Keratinocyte (primary cell): ENCODE measurements around the gene ADAMTS13. TPM values are rescaled to one million over a fixed set of nuclear protein-coding genes. Genes with fewer than 3 reads are reported as not detected.

Experiments
- DNase-seq: peaks from one replicate; pipeline ENCODE4 v3.0.0-alpha.2; 2011; ENCODE audit warnings: low read depth, missing footprints, low spot score
- FAIRE-seq: peaks from 2 replicates; lab custom pipeline; 2011; peaks lifted over from hg19 to GRCh38; lab: Jason Lieb, UNC
- H2AFZ ChIP-seq: 2 replicates; pipeline ENCODE4 v1.6.0; 2012; ENCODE audit warnings: low read length, control low read depth, inconsistent platforms; ENCODE audit not compliant: control insufficient read depth
- H3K27ac ChIP-seq: 2 replicates; pipeline ENCODE4 v1.5.1; 2011; ENCODE audit warnings: low read length; ENCODE audit not compliant: control insufficient read depth, insufficient read depth
- H3K27me3 ChIP-seq: 3 replicates; pipeline ENCODE4 v1.6.0; 2011; ENCODE audit warnings: low read length; ENCODE audit not compliant: control insufficient read depth, insufficient read depth; ENCODE audit errors: extremely low read depth
- H3K36me3 ChIP-seq, 2 experiments: 2 replicates in 1 of 2; 3 replicates in 1 of 2; pipeline ENCODE4 v1.5.1; 2011; ENCODE audit warnings: low read length in 2 of 2, mild to moderate bottlenecking in 1 of 2; ENCODE audit not compliant: control insufficient read depth in 2 of 2, insufficient read depth in 2 of 2; ENCODE audit errors: extremely low read depth in 1 of 2
- H3K4me1 ChIP-seq: 3 replicates; pipeline ENCODE4 v1.5.1; 2011; ENCODE audit warnings: low read length; ENCODE audit not compliant: control insufficient read depth, insufficient read depth; ENCODE audit errors: extremely low read depth
- H3K4me2 ChIP-seq: 3 replicates; pipeline ENCODE4 v1.6.0; 2011; ENCODE audit warnings: low read depth, low read length; ENCODE audit not compliant: control insufficient read depth, insufficient read depth; ENCODE audit errors: extremely low read depth
- H3K4me3 ChIP-seq, 3 experiments: fragments of 200-600 bp in 1 of 3; sonication (generic) in 1 of 3; 2 replicates in 2 of 3; 3 replicates in 1 of 3; pipeline ENCODE4 v1.5.1; 2011 to 2016; ENCODE audit warnings: low read length in 3 of 3, mild to moderate bottlenecking in 3 of 3, control low read depth in 2 of 3, inconsistent platforms in 1 of 3, low read depth in 1 of 3, mixed read lengths in 1 of 3, mixed run types in 1 of 3, moderate library complexity in 1 of 3; ENCODE audit not compliant: control insufficient read depth in 2 of 3, insufficient read depth in 2 of 3; ENCODE audit errors: extremely low read depth in 1 of 3
- H3K79me2 ChIP-seq: 2 replicates; pipeline ENCODE4 v1.6.0; 2012; ENCODE audit warnings: low read length; ENCODE audit not compliant: control insufficient read depth, insufficient read depth
- H3K9ac ChIP-seq: 3 replicates; pipeline ENCODE4 v1.6.0; 2011; ENCODE audit warnings: low read length; ENCODE audit not compliant: control insufficient read depth, insufficient read depth; ENCODE audit errors: extremely low read depth
- H3K9me1 ChIP-seq: 3 replicates; pipeline ENCODE4 v1.6.0; 2011; ENCODE audit warnings: low read length; ENCODE audit not compliant: control insufficient read depth, insufficient read depth; ENCODE audit errors: extremely low read depth
- H3K9me3 ChIP-seq: 2 replicates; pipeline ENCODE4 v1.5.1; 2012; ENCODE audit warnings: low read depth, low read length; ENCODE audit not compliant: control insufficient read depth
- H4K20me1 ChIP-seq: 3 replicates; pipeline ENCODE4 v1.6.0; 2011; ENCODE audit warnings: low read length; ENCODE audit not compliant: control insufficient read depth, insufficient read depth; ENCODE audit errors: extremely low read depth
- EZH2 ChIP-seq: IDR thresholded peaks from one replicate; pipeline ENCODE4 v1.6.1; 2012; ENCODE audit warnings: inconsistent platforms, mild to moderate bottlenecking, low read length, moderate library complexity
- dilution Hi-C: fragments of 300-500 bp; cut with MboI; formaldehyde crosslinking; loops from one replicate; pipeline ENCODE4 v1.7.0; 2020; ENCODE audit warnings: low sequenced_read_pairs; ENCODE audit not compliant: extremely low pct_ligation_motif_present
- polyA plus RNA-seq, 5 experiments: library from polyadenylated mRNA; depleted of rRNA in 3 of 5; stranded (reverse) in 3 of 5; stranded (forward) in 1 of 5; unstranded in 1 of 5; fragments of >200 nt; gene quantifications; 1 replicate in 1 of 5; 2 replicates in 3 of 5; 3 replicates in 1 of 5; pipeline versions ENCODE4 v1.2.1 to v1.2.3, GENCODE V29; 2011 to 2012; ENCODE audit warnings: missing spikeins in 2 of 5, low read depth in 1 of 5, low replicate concordance in 1 of 5
- TF ChIP-seq, protein P1 (sequence below), 3 experiments: IDR thresholded peaks in 1 of 3; conservative IDR thresholded peaks in 1 of 3; optimal IDR thresholded peaks in 1 of 3; 2 replicates in 2 of 3; 3 replicates in 1 of 3; pipeline versions ENCODE3 to v1.5.1; 2011; ENCODE audit warnings: low read length in 3 of 3, mild to moderate bottlenecking in 3 of 3, moderate library complexity in 2 of 3, control low read depth in 1 of 3, inconsistent platforms in 1 of 3; ENCODE audit not compliant: insufficient read depth in 2 of 3; ENCODE audit errors: extremely low read depth in 1 of 3

Gene ADAMTS13
- polyA plus RNA-seq, 1 donor (not counting 4 experiments of a cell fraction or from before 2014, with no cell fraction given): 1.1 TPM

DNA sequence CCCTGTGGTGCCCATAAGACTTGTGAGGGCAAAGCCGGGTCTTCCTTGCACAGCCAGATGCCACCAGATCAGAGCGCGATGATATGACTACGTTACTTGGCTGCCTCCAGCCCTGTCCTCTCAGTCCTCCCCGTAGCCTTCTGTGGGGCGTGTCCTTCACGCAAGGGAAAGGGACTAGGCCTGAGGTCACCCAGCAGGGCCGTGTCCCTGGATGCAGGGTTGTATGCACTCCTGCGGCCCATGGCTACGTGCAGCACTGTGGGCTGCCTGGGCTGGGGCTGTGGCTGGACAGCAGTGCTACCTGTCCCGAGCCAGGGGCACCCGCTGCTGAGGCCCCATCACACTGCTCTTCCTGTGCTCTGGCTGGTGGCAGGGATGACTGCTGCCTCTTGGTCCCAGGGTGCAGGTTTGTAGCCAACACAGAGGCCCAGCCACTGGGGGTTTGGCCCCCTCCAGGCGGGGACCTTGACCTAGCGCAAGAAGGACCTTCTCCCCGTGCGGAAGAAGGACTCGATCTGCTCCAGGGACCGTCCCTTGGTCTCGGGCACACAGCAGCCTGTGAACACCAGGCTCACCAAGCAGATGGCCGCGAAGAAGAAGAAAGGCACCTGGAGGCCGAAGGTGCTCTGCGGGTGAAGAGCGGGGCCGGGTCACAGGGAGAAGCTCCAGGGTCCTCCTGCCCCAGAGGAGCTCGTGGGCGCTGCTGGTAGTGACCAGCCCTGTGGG lies 49.5 kb downstream of the ADAMTS13 start:
- Histone ChIP-seq H3K9ac (no peak overlapping the region), H3K36me3 (peaks cover 21 to 38% of the 10 kb centered on the region in 2 experiments), H3K27me3 (no peaks in the 10 kb centered on the region), H2AFZ (no peak overlapping the region), H4K20me1 (peaks cover 3% of the 10 kb centered on the region), H3K9me1 (no peaks in the 10 kb centered on the region), H3K9me3 (no peaks in the 10 kb centered on the region), H3K4me2 (no peak overlapping the region), H3K79me2 (peaks cover 4% of the 10 kb centered on the region), H3K4me1 (no peaks in the 10 kb centered on the region), H3K27ac (no peak overlapping the region), H3K4me3 (no peak overlapping the region)
- dilution Hi-C loops: no loop called here
- FAIRE-seq: no peak
- TF ChIP-seq, protein P1, sequence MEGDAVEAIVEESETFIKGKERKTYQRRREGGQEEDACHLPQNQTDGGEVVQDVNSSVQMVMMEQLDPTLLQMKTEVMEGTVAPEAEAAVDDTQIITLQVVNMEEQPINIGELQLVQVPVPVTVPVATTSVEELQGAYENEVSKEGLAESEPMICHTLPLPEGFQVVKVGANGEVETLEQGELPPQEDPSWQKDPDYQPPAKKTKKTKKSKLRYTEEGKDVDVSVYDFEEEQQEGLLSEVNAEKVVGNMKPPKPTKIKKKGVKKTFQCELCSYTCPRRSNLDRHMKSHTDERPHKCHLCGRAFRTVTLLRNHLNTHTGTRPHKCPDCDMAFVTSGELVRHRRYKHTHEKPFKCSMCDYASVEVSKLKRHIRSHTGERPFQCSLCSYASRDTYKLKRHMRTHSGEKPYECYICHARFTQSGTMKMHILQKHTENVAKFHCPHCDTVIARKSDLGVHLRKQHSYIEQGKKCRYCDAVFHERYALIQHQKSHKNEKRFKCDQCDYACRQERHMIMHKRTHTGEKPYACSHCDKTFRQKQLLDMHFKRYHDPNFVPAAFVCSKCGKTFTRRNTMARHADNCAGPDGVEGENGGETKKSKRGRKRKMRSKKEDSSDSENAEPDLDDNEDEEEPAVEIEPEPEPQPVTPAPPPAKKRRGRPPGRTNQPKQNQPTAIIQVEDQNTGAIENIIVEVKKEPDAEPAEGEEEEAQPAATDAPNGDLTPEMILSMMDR (optimal IDR thresholded peaks at IDR 0.05 in 1 of 3, IDR thresholded peaks at IDR 0.05 in 1 of 3, conservative IDR thresholded peaks at IDR 0.05 in 1 of 3; ENCODE audit: extremely low read depth in 1 of 3, insufficient read depth in 2 of 3, low read length in 3 of 3): no peak
- TF ChIP-seq EZH2: no peak
- DNase-seq: no peak

DNA sequence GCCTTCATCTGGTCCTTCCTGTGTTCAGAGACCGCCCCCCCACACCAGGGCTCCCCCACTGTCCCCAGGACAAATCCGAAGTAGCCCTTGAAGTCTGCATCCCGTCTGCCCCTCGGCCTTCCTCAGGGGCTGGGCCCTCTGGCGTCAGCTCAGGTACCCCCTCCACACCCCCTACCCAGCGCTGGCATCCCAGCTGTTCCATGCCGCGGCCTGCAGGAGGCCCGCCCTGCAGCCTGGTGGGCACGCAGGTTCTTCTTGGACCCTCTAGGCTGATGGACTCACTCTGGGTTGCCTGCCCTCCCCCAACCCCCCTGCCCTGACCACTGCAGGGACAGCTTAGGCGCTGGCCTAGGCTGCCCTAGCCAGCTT lies 50.1 kb downstream of the ADAMTS13 start:
- Histone ChIP-seq H3K36me3 (peaks cover 21 to 40% of the 10 kb centered on the region in 2 experiments), H3K79me2 (peaks cover 9% of the 10 kb centered on the region), H3K9me3 (no peaks in the 10 kb centered on the region), H3K4me2 (no peak overlapping the region), H3K9ac (no peak overlapping the region), H3K4me1 (peaks cover under 1% of the 10 kb centered on the region), H4K20me1 (peaks cover 3% of the 10 kb centered on the region), H3K27me3 (no peaks in the 10 kb centered on the region), H3K9me1 (no peaks in the 10 kb centered on the region), H2AFZ (no peak overlapping the region), H3K27ac (no peak overlapping the region), H3K4me3 (no peak overlapping the region)
- FAIRE-seq (no peak), DNase-seq (no peak)
- dilution Hi-C loops: no loop called here
- TF ChIP-seq, protein P1 (optimal IDR thresholded peaks at IDR 0.05 in 1 of 3, IDR thresholded peaks at IDR 0.05 in 1 of 3, conservative IDR thresholded peaks at IDR 0.05 in 1 of 3; ENCODE audit: extremely low read depth in 1 of 3, insufficient read depth in 2 of 3, low read length in 3 of 3): no peak
